Gastroesophageal sphincter (tissue), 3 donors: ENCODE data around the gene CCDC14.
"Not testable (repeated sequence)": the region's sequence is repeated elsewhere in the genome, so short reads cannot be mapped to it uniquely, and the experiment has no call there.

Experiments used
- POLR2AphosphoS5 ChIP-seq: sonication (generic); formaldehyde crosslinking; IDR thresholded peaks from one replicate; pipeline ENCODE4 v1.6.1; 2017; ENCODE audit warnings: antibody characterized with exemption
- TF ChIP-seq, protein P1 (sequence below), 4 experiments: fragments of 200-600 bp in 2 of 4; fragments of 450-650 bp in 2 of 4; sonication (generic) in 1 of 4; IDR thresholded peaks; one replicate each; pipeline ENCODE4 v1.5.1; 2017 to 2019; ENCODE audit warnings: antibody characterized with exemption in 4 of 4, mild to moderate bottlenecking in 2 of 4, moderate library complexity in 2 of 4

GRCh38 chr3:123964793-123965192 lies 3.8 kb upstream of the CCDC14 start:
- TF ChIP-seq, protein P1, sequence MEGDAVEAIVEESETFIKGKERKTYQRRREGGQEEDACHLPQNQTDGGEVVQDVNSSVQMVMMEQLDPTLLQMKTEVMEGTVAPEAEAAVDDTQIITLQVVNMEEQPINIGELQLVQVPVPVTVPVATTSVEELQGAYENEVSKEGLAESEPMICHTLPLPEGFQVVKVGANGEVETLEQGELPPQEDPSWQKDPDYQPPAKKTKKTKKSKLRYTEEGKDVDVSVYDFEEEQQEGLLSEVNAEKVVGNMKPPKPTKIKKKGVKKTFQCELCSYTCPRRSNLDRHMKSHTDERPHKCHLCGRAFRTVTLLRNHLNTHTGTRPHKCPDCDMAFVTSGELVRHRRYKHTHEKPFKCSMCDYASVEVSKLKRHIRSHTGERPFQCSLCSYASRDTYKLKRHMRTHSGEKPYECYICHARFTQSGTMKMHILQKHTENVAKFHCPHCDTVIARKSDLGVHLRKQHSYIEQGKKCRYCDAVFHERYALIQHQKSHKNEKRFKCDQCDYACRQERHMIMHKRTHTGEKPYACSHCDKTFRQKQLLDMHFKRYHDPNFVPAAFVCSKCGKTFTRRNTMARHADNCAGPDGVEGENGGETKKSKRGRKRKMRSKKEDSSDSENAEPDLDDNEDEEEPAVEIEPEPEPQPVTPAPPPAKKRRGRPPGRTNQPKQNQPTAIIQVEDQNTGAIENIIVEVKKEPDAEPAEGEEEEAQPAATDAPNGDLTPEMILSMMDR (IDR thresholded peaks at IDR 0.05): not testable (repeated sequence)
- TF ChIP-seq POLR2AphosphoS5: not testable (repeated sequence)
